VCaP (cell line): Measurements from ENCODE around the gene UBE2M.

Experiments
- H3K27ac ChIP-seq: fragments of 450-650 bp; 2 replicates; pipeline ENCODE4 v1.5.1; 2017
- CTCF ChIP-seq: fragments of 450-650 bp; conservative IDR thresholded peaks from 2 replicates; pipeline ENCODE4 v1.5.1; 2017; ENCODE audit warnings: mild to moderate bottlenecking, moderate library complexity

The UBE2M gene

DNA sequence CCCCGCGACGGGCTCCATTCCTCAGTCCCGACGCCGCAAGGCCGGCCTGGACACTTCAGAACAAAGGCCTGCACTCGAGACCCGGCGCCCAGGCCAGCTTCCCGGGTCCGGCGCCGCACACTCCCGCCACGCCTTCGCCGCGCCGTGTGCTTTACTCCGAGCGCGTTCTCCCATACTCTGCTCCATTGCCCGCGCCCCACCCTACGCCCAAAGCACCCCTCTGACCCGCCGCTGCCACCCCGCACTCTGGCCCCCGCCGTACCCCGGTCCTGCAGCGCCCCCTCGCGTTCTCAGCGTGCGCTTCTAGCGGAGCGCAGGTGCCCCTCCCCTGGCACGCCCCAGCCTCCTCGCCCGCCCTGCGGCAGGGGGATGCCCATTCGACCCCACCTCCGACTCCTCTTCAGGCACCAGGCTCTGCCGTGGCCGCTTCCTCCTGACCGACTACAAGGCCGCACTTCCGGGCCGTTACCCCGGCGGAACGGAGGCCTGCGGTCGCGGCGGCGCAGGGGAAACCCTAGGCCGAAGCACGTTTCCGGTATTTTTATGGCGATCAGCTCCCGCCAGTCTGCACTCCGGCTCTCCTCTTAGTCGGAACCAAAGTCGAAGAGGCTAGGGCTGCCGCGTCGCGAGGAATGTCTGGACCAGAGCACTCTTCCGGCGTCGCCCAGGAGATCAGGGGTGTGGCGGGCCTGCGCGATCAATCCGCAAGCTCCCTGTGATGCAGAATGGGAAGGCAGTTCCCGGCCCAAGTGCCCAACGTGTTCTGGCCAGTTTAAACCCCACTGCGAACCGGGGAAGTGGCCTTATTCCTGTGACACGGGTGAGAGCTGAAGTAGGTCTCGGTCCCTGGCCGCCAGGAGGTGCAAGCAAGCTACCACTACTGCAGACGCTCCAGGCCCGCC, 38.8 kb downstream of the UBE2M start, which contains the start of gene ZBTB45:
TSS of gene ZBTB45 (minus strand) at position 456 of the 902 bp plus-strand sequence. CDS start 2,137 bp downstream, outside the sequence.
- peak within 1 kb of the TSS; percentile 98 for H3K27ac ChIP-seq
- TF ChIP-seq CTCF, result peak; percentile 78

- TF ChIP-seq CTCF, result peak; percentile 65; the same call in 1 of the 2 replicates
- peak overlapping the region; percentile 98 for H3K27ac ChIP-seq
Observed at GRCh38 chr19:58519087-58519354, 39.4 kb downstream of the UBE2M start.

- no peak for TF ChIP-seq CTCF
- peak overlapping the region; percentile 98 for H3K27ac ChIP-seq
Observed at GRCh38 chr19:58518256-58519086, 39.9 kb downstream of the UBE2M start.

- peak overlapping the region; percentile 98 for H3K27ac ChIP-seq
- TF ChIP-seq CTCF, result 0 out of 2 replicates have a peak, but pooled peaks have one; percentile 24
Observed at GRCh38 chr19:58516964-58517833, 41.2 kb downstream of the UBE2M start.

DNA sequence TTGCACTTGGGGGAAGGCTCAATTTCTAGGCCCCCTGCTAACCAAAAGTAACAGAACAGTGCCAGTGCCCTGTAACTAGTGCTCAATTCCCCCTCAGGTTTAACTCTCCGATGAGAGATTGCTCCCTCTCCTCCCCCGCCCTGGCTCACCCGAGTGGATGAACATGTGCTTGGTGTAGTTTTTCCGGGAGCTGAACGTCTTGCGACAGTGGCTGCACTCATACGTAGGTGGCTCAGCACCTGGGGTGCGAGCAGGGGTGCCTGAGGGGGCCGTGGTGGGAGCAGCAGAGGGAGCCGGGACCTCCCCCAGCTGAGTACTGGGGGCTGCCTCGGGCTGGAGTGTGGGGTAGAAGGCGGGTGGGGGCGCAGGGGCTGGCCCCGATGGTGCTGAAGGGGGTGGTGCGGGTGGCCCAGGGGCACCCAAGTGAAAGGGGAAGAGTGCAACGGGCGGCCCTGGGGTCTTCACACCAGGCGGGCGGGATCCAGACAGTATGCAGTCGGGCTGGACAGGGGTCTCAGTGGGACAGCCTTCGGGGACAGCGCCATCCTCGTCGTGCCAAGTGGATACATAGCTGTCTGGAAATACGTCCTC, 42.1 kb downstream of the UBE2M start:
- peak overlapping the region; percentile 91; the same call in 1 of the 2 replicates for H3K27ac ChIP-seq
- no peak for TF ChIP-seq CTCF

- peak overlapping the region; percentile 91 for H3K27ac ChIP-seq
- no peak for TF ChIP-seq CTCF
Observed at GRCh38 chr19:58515259-58515658, 43.2 kb downstream of the UBE2M start.
